Measurements from ENCODE around the gene SLC25A41. TPM values are rescaled to one million over a fixed set of nuclear protein-coding genes. Genes with fewer than 3 reads are reported as not detected.

The SLC25A41 gene
- total and polyA plus RNA-seq, 2 experiments from 2014 or later: 0.27 to 0.50 TPM

DNA sequence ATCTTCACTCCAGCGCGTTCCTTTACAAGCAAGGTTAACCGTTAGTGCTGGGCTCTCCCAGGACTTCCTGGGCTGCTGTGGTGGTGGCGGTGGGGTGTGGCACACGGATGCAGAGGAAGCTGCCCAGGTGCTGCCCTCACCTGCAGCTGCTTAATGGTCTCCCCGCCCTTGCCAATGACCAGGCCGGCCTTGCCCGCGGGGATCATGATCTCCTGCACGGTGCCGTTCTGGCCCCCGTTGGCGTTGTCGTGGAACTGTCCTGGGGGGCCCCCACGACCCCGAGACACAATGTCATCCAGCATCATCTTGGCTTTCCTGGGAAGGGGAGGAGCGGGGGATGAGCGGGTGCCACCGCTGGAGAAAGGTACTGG is 15.0 kb downstream of the SLC25A41 start:
- Histone ChIP-seq H3K4me2 (no peak overlapping the region), H3K27me3 (no peaks in the 10 kb centered on the region), H4K20me1 (ENCODE audit: insufficient read depth, poor library complexity, severe bottlenecking) (peaks cover 53% of the 10 kb centered on the region), H3K36me3 (replicated peaks; ENCODE audit: insufficient read depth, low read depth) (no peaks in the 10 kb centered on the region), H3K9me3 (ENCODE audit: low read depth) (no peaks in the 10 kb centered on the region), H3K4me3 (no peak overlapping the region), H3K4me1 (ENCODE audit: insufficient read depth) (peaks cover 11% of the 10 kb centered on the region), H2AFZ (no peak overlapping the region), H3K9me2 (replicated peaks; ENCODE audit: insufficient read depth) (no peaks in the 10 kb centered on the region), H3K27ac (no peak overlapping the region), H3K79me2 (peaks cover 59% of the 10 kb centered on the region)
- TF ChIP-seq EZH2phosphoT487 (IDR thresholded peaks at IDR 0.05; ENCODE audit: low read depth, severe bottlenecking, unreplicated experiment) (no peak), EZH2 (IDR thresholded peaks at IDR 0.05; ENCODE audit: borderline replicate concordance) (no peak)
- TF ChIP-seq, protein P1, sequence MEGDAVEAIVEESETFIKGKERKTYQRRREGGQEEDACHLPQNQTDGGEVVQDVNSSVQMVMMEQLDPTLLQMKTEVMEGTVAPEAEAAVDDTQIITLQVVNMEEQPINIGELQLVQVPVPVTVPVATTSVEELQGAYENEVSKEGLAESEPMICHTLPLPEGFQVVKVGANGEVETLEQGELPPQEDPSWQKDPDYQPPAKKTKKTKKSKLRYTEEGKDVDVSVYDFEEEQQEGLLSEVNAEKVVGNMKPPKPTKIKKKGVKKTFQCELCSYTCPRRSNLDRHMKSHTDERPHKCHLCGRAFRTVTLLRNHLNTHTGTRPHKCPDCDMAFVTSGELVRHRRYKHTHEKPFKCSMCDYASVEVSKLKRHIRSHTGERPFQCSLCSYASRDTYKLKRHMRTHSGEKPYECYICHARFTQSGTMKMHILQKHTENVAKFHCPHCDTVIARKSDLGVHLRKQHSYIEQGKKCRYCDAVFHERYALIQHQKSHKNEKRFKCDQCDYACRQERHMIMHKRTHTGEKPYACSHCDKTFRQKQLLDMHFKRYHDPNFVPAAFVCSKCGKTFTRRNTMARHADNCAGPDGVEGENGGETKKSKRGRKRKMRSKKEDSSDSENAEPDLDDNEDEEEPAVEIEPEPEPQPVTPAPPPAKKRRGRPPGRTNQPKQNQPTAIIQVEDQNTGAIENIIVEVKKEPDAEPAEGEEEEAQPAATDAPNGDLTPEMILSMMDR (IDR thresholded peaks at IDR 0.05; ENCODE audit: poor library complexity): no peak
- DNase-seq (ENCODE audit: low spot score): no peak
- WGBS (ENCODE audit: low lambda C conversion rate, missing lambda C conversion rate): 95% methylated on average over 19 of the region's 19 CpGs

DNA sequence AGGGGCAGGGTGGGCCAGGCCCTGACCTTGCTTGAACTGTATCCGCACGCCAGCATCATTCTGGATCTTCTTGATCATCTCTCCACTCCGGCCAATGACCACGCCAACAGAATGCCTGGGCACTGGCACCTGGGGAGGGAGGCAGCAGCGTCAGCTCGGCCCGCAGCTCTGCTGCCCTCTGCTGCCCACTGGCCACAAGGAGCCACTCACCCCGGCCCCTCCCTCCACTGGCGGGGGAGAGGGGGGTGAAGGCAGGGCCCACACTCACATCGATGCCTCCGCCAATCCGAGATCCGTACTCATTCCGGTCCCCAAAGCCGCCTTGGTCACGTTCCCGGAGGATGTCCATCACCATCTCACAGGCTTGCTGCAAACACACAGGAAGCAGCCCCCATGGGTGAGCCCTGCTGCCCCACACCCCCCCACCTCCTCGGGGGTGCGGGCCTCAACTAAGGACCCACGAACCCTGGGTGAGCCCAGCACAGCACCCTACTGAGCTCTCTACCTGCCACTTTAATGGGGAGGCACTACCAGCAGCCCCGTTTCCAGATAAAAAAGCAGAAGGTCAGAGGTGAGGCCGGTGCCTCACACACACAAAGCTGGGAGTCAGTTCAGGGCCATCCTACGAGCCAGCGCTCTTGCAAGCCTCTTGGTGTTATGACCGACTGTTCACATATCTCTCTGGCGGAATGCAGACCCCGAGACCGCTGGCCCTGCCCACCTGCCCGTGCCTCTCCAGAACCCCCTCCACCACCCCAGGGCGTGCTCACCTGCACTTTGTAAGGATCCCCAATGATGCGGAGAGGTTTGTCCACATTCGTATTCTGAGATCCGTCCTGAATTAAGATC is 15.6 kb downstream of the SLC25A41 start:
- no peak for TF ChIP-seq EZH2 (IDR thresholded peaks at IDR 0.05; ENCODE audit: borderline replicate concordance)
- TF ChIP-seq, protein P1 (IDR thresholded peaks at IDR 0.05; ENCODE audit: poor library complexity): peak; percentile 40
- H3K27ac ChIP-seq: no peak overlapping the region
- no peaks in the 10 kb centered on the region for H3K9me2 ChIP-seq (replicated peaks; ENCODE audit: insufficient read depth)
- peaks cover 47% of the 10 kb centered on the region for H4K20me1 ChIP-seq (ENCODE audit: insufficient read depth, poor library complexity, severe bottlenecking)
- H2AFZ ChIP-seq: no peak overlapping the region
- DNase-seq (ENCODE audit: low spot score): no peak
- H3K27me3 ChIP-seq: no peaks in the 10 kb centered on the region
- peaks cover 53% of the 10 kb centered on the region for H3K79me2 ChIP-seq
- H3K36me3 ChIP-seq (replicated peaks; ENCODE audit: insufficient read depth, low read depth): no peaks in the 10 kb centered on the region
- H3K4me2 ChIP-seq: no peak overlapping the region
- H3K4me3 ChIP-seq: no peak overlapping the region
- no peaks in the 10 kb centered on the region for H3K9me3 ChIP-seq (ENCODE audit: low read depth)
- WGBS (ENCODE audit: low lambda C conversion rate, missing lambda C conversion rate): 91% methylated on average over 25 of the region's 33 CpGs
- H3K4me1 ChIP-seq (ENCODE audit: insufficient read depth): peaks cover 13% of the 10 kb centered on the region

- TF ChIP-seq, protein P1 (IDR thresholded peaks at IDR 0.05; ENCODE audit: poor library complexity): no peak
- TF ChIP-seq EZH2 (IDR thresholded peaks at IDR 0.05; ENCODE audit: borderline replicate concordance): no peak
- no peak for TF ChIP-seq EZH2phosphoT487 (IDR thresholded peaks at IDR 0.05; ENCODE audit: low read depth, severe bottlenecking, unreplicated experiment)
- H4K20me1 ChIP-seq (ENCODE audit: insufficient read depth, poor library complexity, severe bottlenecking): peaks cover 36% of the 10 kb centered on the region
- no peaks in the 10 kb centered on the region for H3K36me3 ChIP-seq (replicated peaks; ENCODE audit: insufficient read depth, low read depth)
These were observed 16.7 kb downstream of the SLC25A41 start for GRCh38 chr19:6416658-6417405.

More at GRCh38 chr19:6416658-6417405, 16.7 kb downstream of the SLC25A41 start:
- H2AFZ ChIP-seq: no peak overlapping the region
- H3K4me1 ChIP-seq (ENCODE audit: insufficient read depth): peaks cover 9% of the 10 kb centered on the region
- H3K4me3 ChIP-seq: no peak overlapping the region
- WGBS (ENCODE audit: low lambda C conversion rate, missing lambda C conversion rate): 93% methylated on average over 27 of the region's 29 CpGs
- peaks cover 42% of the 10 kb centered on the region for H3K79me2 ChIP-seq
- H3K27ac ChIP-seq: no peak overlapping the region
- no peaks in the 10 kb centered on the region for H3K9me2 ChIP-seq (replicated peaks; ENCODE audit: insufficient read depth)
- H3K9me3 ChIP-seq (ENCODE audit: low read depth): no peaks in the 10 kb centered on the region
- H3K4me2 ChIP-seq: no peak overlapping the region
- H3K27me3 ChIP-seq: no peaks in the 10 kb centered on the region
- DNase-seq (ENCODE audit: low spot score): no peak
